RWPE1 (cell line): ENCODE data around the gene BAHD1.

Experiments used
- CTCF ChIA-PET: fragments of 350-600 bp; sonication (Branson Sonifier 250); formaldehyde crosslinking; extraction: SDS; loops from one replicate; lab custom pipeline; 2021; lab: Yijun Ruan, JAX
- POLR2A ChIA-PET: fragments of 400-600 bp; formaldehyde crosslinking; extraction: SDS; loops from one replicate; lab custom pipeline; 2020; ENCODE audit warnings: antibody characterized with exemption; ENCODE audit not compliant: low non-redundant PET; lab: Yijun Ruan, JAX
- DNase-seq: peaks from one replicate; pipeline ENCODE4 v3.0.0; 2012; ENCODE audit warnings: low spot score
- H3K27ac ChIP-seq: fragments of 450-650 bp; 2 replicates; pipeline ENCODE4 v1.5.1; 2017
- CTCF ChIP-seq: fragments of 450-650 bp; conservative IDR thresholded peaks from 2 replicates; pipeline ENCODE4 v1.5.1; 2017; ENCODE audit warnings: low read depth, mild to moderate bottlenecking

BAHD1 gene

GRCh38 chr15:40472171-40472727 is 31.5 kb downstream of the BAHD1 start:
- CTCF ChIA-PET: interaction anchor here (0.5 to 0.7 kb wide), 3 partner anchors 30 to 57 kb away, joined by 3 to 6 read pairs (median 3); no protein-coding TSS in a partner anchor
- H3K27ac ChIP-seq: 0 out of 2 replicates have a peak overlapping the region, but pooled peaks have one; percentile 79
- no peak for DNase-seq
- no peak for TF ChIP-seq CTCF
- POLR2A ChIA-PET: no interaction called here

GRCh38 chr15:40474581-40474980 is 33.8 kb downstream of the BAHD1 start:
- ChIA-PET CTCF (no interaction called here), POLR2A (no interaction called here)
- TF ChIP-seq CTCF: no peak
- H3K27ac ChIP-seq: no peak overlapping the region
- DNase-seq: no peak

GRCh38 chr15:40477642-40478327 is 37.0 kb downstream of the BAHD1 start:
- POLR2A ChIA-PET: no interaction called here
- DNase-seq: no peak

GRCh38 chr15:40479024-40479423 is 38.3 kb downstream of the BAHD1 start:
- POLR2A ChIA-PET: no interaction called here
- TF ChIP-seq CTCF: no peak
- no peak overlapping the region for H3K27ac ChIP-seq
- CTCF ChIA-PET: no interaction called here
- DNase-seq: no peak

More at GRCh38 chr15:40477642-40478327, 37.0 kb downstream of the BAHD1 start:
- peak overlapping the region; percentile 57 for H3K27ac ChIP-seq
- CTCF ChIA-PET: interaction anchor here (0.6 to 1.0 kb wide), 3 partner anchors 9 to 37 kb away, joined by 3 to 4 read pairs (median 3); partner anchors contain the start of gene BAHD1
- no peak for TF ChIP-seq CTCF

GRCh38 chr15:40481341-40482074 is 40.8 kb downstream of the BAHD1 start:
- ChIA-PET POLR2A (no interaction called here), CTCF (interaction anchor here (0.6 kb wide), 1 partner anchor 646 kb away, joined by 3 read pairs; no protein-coding TSS in a partner anchor)
- H3K27ac ChIP-seq: no peak overlapping the region
- no peak for TF ChIP-seq CTCF
- no peak for DNase-seq

GRCh38 chr15:40483919-40484318 is 43.2 kb downstream of the BAHD1 start:
- TF ChIP-seq CTCF: no peak
- no peak overlapping the region for H3K27ac ChIP-seq
- no peak for DNase-seq
- CTCF ChIA-PET: interaction anchor here (0.6 kb wide), 1 partner anchor 36 kb away, joined by 4 read pairs; no protein-coding TSS in a partner anchor
- POLR2A ChIA-PET: no interaction called here
